Measurements from ENCODE around the gene HSPA12B. TPM values are rescaled to one million over a fixed set of nuclear protein-coding genes. Genes with fewer than 3 reads are reported as not detected.

Gene HSPA12B
- total and polyA plus RNA-seq, 2 of the 13 experiments (the other 11 are each of a cell fraction or from before 2014, with no cell fraction given) = 0.01 TPM; not detected in 1

DNA sequence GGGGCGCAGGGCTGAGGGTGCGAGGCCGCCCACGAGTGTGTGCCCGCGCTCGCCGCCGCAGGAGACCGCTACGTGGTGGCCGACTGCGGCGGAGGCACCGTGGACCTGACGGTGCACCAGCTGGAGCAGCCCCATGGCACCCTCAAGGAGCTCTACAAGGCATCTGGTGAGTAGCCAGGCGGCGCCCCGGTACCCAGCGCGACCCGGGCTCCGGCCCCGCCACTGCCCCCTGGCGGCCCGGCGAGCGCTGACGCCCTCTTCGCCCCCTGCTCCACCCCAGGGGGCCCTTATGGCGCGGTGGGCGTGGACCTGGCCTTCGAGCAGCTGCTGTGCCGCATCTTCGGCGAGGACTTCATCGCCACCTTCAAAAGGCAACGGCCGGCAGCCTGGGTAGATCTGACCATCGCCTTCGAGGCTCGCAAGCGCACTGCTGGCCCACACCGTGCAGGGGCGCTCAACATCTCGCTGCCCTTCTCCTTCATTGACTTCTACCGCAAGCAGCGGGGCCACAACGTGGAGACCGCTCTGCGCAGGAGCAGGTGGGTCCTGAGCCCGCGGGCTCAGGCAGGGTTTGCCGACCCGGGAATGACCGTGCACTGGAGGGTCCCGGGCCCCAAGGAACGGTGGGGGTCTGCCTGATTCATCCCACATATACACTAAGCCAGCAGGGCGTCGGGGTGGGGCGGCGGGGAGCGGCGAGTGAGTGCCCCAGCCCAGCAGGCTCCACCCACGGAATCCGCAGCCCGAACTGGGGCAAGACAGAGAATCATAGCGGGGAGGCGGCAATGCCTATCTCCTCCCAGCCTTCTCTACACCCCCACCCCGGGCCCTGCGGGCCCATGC, 17.4 kb downstream of the HSPA12B start (continued):
- TF ChIP-seq, protein P1, sequence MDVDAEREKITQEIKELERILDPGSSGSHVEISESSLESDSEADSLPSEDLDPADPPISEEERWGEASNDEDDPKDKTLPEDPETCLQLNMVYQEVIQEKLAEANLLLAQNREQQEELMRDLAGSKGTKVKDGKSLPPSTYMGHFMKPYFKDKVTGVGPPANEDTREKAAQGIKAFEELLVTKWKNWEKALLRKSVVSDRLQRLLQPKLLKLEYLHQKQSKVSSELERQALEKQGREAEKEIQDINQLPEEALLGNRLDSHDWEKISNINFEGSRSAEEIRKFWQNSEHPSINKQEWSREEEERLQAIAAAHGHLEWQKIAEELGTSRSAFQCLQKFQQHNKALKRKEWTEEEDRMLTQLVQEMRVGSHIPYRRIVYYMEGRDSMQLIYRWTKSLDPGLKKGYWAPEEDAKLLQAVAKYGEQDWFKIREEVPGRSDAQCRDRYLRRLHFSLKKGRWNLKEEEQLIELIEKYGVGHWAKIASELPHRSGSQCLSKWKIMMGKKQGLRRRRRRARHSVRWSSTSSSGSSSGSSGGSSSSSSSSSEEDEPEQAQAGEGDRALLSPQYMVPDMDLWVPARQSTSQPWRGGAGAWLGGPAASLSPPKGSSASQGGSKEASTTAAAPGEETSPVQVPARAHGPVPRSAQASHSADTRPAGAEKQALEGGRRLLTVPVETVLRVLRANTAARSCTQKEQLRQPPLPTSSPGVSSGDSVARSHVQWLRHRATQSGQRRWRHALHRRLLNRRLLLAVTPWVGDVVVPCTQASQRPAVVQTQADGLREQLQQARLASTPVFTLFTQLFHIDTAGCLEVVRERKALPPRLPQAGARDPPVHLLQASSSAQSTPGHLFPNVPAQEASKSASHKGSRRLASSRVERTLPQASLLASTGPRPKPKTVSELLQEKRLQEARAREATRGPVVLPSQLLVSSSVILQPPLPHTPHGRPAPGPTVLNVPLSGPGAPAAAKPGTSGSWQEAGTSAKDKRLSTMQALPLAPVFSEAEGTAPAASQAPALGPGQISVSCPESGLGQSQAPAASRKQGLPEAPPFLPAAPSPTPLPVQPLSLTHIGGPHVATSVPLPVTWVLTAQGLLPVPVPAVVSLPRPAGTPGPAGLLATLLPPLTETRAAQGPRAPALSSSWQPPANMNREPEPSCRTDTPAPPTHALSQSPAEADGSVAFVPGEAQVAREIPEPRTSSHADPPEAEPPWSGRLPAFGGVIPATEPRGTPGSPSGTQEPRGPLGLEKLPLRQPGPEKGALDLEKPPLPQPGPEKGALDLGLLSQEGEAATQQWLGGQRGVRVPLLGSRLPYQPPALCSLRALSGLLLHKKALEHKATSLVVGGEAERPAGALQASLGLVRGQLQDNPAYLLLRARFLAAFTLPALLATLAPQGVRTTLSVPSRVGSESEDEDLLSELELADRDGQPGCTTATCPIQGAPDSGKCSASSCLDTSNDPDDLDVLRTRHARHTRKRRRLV (CRISPR knock-in tag; IDR thresholded peaks at IDR 0.05) = no peak
- TF ChIP-seq, protein P2, sequence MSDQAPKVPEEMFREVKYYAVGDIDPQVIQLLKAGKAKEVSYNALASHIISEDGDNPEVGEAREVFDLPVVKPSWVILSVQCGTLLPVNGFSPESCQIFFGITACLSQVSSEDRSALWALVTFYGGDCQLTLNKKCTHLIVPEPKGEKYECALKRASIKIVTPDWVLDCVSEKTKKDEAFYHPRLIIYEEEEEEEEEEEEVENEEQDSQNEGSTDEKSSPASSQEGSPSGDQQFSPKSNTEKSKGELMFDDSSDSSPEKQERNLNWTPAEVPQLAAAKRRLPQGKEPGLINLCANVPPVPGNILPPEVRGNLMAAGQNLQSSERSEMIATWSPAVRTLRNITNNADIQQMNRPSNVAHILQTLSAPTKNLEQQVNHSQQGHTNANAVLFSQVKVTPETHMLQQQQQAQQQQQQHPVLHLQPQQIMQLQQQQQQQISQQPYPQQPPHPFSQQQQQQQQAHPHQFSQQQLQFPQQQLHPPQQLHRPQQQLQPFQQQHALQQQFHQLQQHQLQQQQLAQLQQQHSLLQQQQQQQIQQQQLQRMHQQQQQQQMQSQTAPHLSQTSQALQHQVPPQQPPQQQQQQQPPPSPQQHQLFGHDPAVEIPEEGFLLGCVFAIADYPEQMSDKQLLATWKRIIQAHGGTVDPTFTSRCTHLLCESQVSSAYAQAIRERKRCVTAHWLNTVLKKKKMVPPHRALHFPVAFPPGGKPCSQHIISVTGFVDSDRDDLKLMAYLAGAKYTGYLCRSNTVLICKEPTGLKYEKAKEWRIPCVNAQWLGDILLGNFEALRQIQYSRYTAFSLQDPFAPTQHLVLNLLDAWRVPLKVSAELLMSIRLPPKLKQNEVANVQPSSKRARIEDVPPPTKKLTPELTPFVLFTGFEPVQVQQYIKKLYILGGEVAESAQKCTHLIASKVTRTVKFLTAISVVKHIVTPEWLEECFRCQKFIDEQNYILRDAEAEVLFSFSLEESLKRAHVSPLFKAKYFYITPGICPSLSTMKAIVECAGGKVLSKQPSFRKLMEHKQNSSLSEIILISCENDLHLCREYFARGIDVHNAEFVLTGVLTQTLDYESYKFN (CRISPR knock-in tag; conservative IDR thresholded peaks at IDR 0.05) = no peak; the same call in 1 of the 2 replicates
- no peak for TF ChIP-seq ZFP1 (CRISPR knock-in tag; IDR thresholded peaks at IDR 0.05)
- TF ChIP-seq CAMTA2 (CRISPR knock-in tag; IDR thresholded peaks at IDR 0.05; ENCODE audit: borderline replicate concordance) = 0 out of 2 replicates have a peak, but pooled peaks have one; percentile 21
- TF ChIP-seq, protein P3, sequence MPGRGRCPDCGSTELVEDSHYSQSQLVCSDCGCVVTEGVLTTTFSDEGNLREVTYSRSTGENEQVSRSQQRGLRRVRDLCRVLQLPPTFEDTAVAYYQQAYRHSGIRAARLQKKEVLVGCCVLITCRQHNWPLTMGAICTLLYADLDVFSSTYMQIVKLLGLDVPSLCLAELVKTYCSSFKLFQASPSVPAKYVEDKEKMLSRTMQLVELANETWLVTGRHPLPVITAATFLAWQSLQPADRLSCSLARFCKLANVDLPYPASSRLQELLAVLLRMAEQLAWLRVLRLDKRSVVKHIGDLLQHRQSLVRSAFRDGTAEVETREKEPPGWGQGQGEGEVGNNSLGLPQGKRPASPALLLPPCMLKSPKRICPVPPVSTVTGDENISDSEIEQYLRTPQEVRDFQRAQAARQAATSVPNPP (CRISPR knock-in tag; IDR thresholded peaks at IDR 0.05) = peak; percentile 76; the same call in 1 of the 2 replicates
- peak; percentile 60; the same call in 1 of the 2 replicates for TF ChIP-seq NFIB (CRISPR knock-in tag; IDR thresholded peaks at IDR 0.05; ENCODE audit: borderline replicate concordance)
- TF ChIP-seq NFATC3 (CRISPR knock-in tag; IDR thresholded peaks at IDR 0.05) = no peak
- 0 out of 2 replicates have a peak, but pooled peaks have one; percentile 48 for TF ChIP-seq ZZZ3 (CRISPR knock-in tag; IDR thresholded peaks at IDR 0.05; ENCODE audit: borderline replicate concordance)
- TF ChIP-seq, protein P4, sequence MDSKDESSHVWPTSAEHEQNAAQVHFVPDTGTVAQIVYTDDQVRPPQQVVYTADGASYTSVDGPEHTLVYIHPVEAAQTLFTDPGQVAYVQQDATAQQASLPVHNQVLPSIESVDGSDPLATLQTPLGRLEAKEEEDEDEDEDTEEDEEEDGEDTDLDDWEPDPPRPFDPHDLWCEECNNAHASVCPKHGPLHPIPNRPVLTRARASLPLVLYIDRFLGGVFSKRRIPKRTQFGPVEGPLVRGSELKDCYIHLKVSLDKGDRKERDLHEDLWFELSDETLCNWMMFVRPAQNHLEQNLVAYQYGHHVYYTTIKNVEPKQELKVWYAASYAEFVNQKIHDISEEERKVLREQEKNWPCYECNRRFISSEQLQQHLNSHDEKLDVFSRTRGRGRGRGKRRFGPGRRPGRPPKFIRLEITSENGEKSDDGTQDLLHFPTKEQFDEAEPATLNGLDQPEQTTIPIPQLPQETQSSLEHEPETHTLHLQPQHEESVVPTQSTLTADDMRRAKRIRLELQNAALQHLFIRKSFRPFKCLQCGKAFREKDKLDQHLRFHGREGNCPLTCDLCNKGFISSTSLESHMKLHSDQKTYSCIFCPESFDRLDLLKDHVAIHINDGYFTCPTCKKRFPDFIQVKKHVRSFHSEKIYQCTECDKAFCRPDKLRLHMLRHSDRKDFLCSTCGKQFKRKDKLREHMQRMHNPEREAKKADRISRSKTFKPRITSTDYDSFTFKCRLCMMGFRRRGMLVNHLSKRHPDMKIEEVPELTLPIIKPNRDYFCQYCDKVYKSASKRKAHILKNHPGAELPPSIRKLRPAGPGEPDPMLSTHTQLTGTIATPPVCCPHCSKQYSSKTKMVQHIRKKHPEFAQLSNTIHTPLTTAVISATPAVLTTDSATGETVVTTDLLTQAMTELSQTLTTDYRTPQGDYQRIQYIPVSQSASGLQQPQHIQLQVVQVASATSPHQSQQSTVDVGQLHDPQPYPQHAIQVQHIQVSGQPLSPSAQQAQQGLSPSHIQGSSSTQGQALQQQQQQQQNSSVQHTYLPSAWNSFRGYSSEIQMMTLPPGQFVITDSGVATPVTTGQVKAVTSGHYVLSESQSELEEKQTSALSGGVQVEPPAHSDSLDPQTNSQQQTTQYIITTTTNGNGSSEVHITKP (CRISPR knock-in tag; IDR thresholded peaks at IDR 0.05; ENCODE audit: low read depth) = no peak
- peak; percentile 59; the same call in 1 of the 2 replicates for TF ChIP-seq SP4 (CRISPR knock-in tag; IDR thresholded peaks at IDR 0.05)
- TF ChIP-seq FOXJ3 (CRISPR knock-in tag; IDR thresholded peaks at IDR 0.05; ENCODE audit: borderline replicate concordance) = no peak
- TF ChIP-seq TMF1 (CRISPR knock-in tag; IDR thresholded peaks at IDR 0.05; ENCODE audit: low read depth) = no peak
- no peak for TF ChIP-seq HDAC6 (IDR thresholded peaks at IDR 0.05; ENCODE audit: low read depth, low read length)

Measured in HepG2 (cell line).